HG02642 (cell line): ENCODE results near the gene IFIT1B.
"Not testable (repeated sequence)": the region's sequence is repeated elsewhere in the genome, so short reads cannot be mapped to it uniquely, and the experiment has no call there.

Experiments
- ATAC-seq: cut with Tn5 transposase; IDR thresholded peaks from one replicate; pipeline ENCODE4 v1.9.1; 2021; ENCODE audit warnings: mild to moderate bottlenecking; ENCODE audit not compliant: unreplicated experiment, poor library complexity

IFIT1B gene, protein sequence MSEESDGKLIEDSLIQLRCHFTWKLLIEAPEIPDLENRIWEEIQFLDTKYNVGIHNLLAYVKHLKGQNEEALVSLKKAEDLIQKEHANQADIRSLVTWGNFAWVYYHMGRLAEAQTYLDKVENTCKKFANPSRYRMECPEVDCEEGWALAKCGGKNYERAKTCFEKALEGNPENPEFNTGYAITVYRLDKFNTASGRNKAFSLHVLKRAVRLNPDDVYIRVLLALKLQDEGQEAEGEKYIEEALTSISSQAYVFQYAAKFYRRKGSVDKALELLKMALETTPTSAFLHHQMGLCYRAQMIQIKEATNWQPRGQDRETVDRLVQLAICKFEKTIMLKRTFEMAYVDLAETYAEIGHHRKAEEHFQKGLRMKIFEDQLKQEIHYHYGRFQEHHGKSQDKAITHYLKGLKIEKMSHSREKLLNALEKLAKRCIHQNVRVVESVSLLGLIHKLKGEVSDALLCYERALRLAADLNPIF

DNA sequence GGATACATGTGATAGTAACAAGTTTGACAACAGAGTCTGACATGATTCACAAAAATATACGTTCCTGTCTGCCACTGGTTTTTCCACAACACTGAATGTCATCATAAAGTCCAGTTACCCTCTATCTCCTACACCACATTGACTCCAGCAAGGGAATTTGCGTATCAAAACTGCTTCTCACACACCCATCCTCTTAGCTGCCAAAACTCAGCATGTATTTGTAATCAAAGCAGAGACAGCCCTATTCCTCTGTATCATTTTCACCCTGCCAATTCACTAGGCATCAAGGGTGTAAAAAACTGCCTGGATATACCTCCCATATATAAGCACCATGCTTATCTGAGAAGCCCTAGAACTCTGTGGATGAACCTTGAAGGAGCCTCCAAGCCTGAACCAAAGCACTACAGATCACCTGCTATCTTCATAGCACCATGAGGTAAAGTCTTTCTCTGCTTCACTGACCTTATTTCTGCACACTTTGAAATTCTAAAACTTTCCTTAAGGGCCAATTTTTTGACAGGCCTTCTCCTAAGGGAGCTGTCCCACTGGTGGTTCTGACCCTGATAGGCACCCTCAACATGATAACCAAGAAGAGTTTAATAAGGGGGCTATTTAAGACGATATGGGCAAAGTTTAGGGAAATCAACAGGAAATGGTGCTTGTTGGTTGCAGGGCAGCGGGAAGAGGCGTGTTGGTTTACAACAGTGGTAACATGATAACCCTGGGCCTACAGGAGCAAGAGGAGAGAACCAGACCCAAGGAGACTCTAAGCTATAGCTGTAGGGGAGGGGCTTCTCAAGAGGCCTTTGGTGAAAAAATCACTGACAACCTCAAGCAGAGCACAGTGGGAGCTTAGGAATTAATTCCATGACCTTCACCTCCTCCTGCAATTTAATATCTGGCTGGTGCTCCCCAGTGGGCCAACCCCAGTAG, at the start of gene IFIT1B:
Gene IFIT1B, plus strand, starts transcription at position 352 of the 933 bp plus-strand sequence. Its CDS starts 80 bp downstream, at position 432.
- ATAC-seq = no peak

DNA sequence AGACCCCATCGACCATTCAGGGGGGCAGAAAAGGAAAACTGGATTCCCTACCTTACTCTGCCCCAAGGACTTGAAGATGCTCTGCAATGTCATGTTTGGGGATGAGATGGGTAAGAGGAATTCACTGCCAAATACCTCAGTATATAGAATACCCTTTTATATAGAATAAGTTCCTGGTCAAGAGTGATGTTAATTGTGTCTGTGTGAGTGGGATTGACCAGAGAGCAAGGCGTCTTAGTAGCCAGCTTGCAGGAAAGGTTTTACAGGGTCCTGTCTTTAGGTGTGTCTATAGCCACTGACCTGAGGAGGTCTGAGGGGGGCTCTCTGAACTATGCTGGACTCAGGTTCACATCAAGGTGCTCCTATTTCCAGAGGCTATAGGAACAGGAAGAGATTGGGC, 48.7 kb upstream of the IFIT1B start:
- no peak for ATAC-seq

DNA sequence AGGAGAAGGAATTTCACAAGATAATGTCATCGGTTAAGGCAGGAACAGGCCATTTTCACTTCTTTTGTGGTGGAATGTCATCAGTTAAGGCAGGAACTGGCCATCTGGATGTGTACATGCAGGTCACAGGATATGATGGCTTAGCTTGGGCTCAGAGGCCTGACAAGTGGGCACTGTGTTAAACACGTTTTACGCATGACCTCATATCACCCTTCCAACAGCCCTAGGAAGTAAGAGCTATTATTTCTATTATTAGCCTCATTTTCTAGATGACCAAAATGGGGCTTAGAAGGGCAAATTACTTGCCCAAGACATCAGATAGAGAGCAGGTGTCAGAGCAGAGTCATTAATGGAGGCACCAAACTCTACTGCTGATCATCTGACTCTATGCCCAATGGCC, 47.8 kb upstream of the IFIT1B start:
- ATAC-seq = not testable (repeated sequence)

DNA sequence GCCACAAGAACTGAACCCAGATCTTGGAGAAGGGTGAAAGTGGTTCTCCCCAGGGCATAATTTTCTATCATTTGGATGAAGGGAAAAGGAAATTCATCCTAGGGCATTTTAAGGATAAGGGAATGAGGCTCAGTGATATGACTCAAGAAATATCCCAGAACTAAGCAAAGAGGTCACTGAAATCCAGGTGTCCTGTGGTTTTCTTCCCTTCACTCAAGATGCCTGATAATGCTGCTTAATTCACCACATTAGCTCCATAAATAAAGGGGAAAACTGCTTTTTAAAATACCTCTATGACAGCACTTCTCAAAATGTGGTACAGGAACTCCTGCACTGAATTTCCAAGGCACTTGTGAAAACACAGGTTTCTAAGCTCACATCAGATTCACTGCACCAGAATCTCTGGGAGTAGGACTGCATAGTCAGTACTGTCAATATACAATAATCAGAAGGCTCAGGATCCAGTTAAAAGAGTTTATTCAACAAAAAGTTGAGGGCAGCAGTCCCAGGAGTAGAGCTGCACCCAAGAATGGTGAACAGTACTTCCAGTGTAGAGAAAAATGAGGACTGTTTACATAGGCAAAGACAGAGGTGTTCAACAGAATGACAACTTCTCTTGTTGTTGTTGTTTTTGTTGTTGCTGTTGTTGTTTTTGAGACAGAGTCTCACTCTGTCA, 47.2 kb upstream of the IFIT1B start:
- ATAC-seq = no peak

DNA sequence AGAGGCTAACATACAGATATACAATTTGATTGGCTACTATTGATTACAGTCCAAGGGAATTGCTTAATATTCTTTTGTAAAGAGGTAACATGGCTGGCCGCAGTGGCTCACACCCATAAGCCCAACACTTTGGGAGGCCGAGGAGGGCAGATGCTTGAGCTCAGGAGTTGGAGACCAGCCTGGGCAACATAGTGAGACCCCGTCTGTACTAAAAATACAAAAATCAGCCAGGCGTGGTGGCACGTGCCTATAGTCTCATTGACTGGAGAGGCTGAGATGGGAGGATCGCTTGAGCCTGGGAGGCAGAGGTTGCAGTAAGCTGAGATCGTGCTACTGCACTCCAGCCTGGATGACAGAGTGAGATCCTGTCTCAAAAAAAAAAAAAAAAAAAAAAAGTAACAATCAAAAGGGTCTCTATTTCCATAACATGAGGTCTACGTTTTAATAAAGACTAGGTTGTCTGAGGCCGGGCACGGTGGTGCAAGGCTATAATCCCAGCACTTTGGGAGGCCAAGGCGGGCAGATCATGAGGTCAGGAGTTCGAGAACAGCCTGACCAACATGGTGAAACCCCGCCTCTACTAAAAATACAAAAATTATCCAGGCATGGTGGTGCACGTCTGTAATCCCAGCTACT, 46.3 kb upstream of the IFIT1B start:
- not testable (repeated sequence) for ATAC-seq

DNA sequence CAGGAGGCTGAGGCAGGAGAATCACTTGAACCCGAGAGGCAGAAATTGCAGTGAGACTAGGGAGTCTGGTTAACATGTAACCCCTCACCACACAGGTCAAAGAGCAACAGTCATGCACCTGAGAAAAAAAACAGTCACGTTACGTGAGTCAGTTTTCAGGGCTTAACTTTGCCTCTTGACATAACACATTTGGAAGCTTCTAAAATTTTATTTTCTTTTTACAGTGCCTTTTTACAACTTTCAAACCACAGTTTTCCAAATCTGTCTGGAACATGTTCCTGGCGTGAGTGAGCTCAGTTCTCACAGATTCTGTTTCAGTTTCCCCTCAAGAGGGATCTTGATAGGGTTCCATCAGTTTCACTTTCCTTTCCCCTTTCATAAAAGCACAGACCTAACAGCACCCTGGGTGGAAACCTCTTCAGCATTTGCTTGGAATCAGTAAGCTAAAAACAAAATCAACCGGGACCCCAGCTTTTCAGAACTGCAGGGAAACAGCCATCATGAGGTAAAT, 45.7 kb upstream of the IFIT1B start:
- peak; percentile 42 for ATAC-seq

DNA sequence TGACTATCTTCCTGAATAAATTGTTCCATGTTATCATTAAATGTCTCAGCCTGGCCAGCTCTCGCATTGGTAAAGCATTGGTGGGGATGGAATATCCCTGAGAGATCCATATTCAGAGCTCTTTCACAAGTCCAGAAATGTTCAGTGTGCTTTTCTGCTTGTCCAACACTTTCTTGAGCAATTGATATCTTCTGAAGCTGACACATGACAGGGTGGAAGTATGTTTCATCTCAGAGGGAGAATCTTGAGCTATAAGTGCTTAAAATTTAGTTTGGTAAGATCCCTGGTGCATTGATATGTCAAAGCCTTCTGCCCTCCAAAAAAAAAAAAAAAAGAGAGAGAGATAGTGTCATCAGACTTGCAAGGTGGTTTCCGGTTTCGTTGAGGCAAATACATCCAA, 42.6 kb upstream of the IFIT1B start:
- no peak for ATAC-seq

DNA sequence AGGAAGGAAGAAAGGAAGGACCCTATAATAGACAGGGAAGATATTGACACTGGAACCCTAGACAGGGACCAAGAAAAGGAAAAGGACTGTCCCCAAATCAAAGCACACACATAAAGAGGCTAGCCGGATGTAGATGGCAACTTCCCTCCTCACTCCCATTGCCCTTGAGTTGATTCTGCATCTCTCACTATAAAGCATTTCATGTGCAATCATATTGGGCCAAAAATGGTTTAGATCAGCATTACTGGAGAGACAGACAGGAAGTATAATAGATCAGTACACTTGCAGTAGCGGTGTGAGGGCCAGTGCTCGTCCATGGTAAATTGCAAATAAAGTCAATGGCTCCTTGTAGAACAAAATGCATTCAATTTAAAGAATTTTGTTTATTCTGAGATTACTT, 41.6 kb upstream of the IFIT1B start:
- no peak for ATAC-seq

DNA sequence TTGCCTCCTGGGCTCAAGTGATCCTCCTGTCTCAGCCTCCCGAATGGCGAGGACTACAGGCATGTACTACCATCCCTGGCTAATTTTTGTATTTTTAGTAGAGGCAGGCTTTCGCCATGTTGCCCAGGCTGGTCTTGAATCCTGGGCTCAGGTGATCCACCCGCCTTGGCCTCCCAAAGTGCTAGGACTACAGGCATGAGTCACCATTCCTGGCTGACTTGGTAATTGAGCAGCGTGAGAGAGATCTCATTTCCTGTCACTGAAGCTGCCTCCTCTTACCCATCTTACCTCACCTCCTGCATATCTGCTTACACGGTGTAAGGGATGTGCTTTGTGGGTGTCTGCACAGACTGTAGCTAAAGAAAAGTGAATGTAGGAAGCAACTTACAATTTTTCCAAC, 40.4 kb upstream of the IFIT1B start:
- ATAC-seq = no peak

DNA sequence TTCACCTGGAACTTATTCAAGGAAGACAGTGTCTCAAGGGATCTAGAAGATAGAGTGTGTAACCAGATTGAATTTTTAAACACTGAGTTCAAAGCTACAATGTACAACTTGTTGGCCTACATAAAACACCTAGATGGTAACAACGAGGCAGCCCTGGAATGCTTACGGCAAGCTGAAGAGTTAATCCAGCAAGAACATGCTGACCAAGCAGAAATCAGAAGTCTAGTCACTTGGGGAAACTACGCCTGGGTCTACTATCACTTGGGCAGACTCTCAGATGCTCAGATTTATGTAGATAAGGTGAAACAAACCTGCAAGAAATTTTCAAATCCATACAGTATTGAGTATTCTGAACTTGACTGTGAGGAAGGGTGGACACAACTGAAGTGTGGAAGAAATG, 39.1 kb upstream of the IFIT1B start:
- no peak for ATAC-seq

DNA sequence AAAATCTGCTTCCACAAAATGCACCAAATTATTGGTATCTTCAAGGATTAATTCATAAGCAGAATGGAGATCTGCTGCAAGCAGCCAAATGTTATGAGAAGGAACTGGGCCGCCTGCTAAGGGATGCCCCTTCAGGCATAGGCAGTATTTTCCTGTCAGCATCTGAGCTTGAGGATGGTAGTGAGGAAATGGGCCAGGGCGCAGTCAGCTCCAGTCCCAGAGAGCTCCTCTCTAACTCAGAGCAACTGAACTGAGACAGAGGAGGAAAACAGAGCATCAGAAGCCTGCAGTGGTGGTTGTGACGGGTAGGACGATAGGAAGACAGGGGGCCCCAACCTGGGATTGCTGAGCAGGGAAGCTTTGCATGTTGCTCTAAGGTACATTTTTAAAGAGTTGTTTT, 38.0 kb upstream of the IFIT1B start:
- ATAC-seq = no peak

DNA sequence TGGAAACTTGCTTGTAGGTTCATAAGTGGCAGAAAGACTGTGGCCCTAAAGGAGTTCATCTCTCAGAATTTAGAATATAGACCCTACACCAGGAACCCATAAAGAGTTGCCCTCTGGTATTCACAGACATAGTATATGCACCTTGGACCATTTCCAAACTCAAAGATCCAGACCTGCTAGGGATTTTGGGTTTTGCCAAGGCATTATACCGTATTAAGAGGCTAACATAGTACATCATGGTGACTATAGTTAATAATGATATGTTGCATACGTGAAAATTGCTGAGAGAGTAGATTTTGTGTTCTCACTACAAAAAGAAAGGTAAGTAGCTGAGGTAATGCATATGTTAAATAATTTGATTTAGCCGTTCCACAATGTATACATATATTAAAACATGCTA, 36.2 kb upstream of the IFIT1B start:
- no peak for ATAC-seq

DNA sequence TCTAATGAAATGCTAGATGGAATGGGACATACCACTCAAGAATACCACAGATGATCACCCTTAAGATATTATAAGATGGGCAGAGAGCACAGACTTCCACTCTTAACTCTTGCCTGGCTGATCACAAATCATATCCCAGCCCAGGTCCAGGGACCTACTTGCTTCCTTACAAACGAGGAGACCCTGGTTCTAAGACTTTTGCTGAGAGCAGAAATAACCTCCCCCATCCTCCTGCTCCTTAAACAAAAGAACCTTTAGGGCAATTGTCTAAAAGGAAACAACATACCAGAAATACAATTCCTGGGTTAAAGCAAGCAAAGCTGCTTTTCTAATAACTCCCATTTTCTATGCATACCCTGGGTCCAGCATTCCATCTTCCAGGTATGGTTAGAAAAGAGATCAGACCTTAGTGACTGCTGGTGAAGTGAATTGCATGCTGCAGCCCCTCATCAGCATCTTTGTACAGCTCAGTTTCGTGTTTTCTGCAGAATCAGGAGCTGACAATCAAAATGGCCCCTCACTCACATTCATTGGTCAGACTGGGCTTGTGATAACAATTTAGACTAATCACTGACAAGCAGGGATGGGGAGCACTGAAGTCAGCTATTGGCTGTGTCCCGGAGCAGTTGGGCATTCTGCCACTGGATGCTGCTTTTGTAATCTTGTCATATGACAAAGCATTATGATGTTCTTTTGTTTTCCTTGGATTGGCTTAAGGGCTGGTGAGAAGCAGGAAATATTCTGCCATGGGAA, 35.5 kb upstream of the IFIT1B start:
- ATAC-seq = no peak

DNA sequence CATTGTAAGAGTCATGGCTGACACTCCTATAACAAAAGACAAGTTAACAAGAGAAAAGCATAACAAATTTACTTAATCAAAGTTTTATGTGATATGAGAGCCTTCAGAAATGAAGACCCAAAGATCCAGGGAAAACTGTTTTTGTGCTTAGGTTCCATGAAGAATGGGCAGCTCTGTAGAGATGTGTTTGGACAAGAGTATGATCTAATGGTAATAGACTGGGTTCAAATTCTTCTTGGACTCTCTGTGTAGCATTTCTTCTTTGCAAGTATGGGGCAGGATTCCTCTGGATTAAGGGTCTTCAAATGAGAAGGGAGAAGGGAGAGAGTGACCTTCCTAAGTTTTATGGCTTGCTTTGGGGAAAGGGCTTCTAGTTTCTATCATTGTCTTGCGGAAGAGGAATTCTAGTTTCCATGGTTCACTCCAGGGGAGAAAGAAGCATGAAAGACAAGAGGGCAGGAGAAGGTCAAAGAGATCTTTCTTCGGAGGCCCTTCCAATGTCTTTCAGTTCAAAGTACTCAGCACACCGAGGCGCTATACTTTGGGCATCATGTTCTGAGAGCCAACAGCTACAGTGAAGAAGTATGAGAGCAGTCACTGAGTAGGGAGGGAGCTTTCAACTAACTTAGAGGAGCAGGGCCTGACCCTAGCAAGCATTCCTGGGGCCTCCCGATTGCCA, 34.6 kb upstream of the IFIT1B start:
- no peak for ATAC-seq

DNA sequence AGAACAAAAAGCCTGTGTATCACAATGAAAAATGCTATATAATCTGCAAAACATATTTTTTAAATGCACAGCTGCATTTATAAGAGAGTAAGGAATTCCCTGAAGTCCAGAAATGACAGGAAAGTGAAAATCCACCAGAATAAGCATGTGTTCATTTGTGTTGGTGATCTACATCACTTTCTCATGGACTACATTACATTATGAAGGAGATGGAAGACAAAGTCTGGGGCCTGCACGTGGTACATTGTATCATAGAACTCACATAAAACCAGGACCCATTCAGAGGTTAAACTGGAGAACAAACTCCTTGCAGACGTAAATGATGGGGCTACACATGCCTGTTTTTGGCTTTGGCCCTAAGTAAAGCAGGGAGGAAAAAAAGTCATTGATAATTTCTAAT, 33.7 kb upstream of the IFIT1B start:
- ATAC-seq = no peak

DNA sequence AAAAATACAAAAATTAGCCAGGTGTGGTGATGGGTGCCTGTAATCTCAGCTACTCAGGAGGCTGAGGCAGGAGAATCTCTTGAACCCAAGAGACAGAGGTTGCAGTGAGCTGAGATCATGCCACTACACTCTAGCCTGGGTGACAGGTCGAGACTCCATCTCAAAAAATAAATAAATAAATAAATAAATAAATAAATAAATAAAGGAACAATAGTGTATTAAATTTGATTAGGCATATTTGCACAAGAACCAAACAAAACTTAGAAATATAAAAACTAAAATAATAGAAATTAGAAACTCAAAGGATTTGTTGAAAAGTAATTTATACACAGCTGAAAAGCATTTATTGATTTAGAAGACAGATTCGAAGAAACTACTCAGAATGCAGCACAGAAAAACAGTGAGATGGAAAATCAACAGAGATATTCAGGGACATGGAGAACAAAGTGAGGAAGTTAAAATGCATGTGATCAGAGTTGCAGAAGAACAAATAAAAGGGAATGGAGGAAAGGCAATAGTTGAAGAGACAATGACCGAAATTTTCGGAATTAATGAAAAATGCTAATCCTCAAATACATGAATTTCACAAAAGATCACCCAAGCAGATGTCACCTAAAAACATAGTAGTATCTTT, 32.4 kb upstream of the IFIT1B start:
- no peak for ATAC-seq

DNA sequence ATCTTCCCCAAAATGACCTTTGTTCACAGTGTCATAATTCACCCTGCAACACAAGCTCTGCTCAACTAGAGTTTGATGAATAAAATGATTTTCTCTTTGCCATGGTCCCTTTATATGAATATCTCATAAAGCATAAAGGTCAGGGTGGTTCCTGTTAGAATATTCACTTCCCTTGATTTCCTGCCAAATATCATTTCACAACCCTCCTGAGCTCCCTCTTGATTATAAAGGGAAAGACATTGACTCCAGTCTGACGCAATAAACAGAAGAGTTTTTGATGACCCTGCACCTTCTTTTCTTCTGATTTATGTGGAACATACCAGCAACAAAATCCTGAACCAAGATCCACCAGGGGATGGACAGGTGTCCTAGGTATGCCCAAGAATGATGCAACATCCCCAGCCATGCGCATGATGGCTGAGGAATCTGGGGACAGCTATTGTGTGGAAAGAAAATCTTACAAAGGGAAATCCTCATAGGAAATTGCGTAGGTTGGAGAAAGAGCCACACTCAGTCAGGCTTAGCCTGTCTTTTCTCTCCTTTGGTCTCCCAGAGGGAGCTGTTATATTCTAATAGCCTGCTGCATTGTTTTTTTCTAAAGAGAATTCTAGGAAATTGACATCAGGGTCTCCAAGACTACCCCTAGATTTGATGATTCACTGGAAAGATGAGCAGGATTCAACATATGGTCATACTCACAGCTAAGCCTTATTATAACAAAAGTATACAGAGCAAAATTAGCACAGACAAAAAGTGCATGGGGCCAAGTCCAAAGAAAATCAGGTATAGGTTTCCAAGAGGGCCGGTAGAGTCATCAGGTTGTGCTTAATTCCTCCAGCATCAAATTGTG, 31.2 kb upstream of the IFIT1B start:
- no peak for ATAC-seq
